PC-3 (cell line): Measurements from ENCODE around the gene SYT15.

Source experiments
- CTCF ChIP-seq: fragments of 300-600 bp; sonication (generic); conservative IDR thresholded peaks from 2 replicates; pipeline ENCODE4 v1.5.1; 2017; ENCODE audit warnings: antibody characterized with exemption, low read depth, mild to moderate bottlenecking, low read length
- EZH2 ChIP-seq: fragments of 300-600 bp; sonication (generic); IDR thresholded peaks from one replicate; pipeline ENCODE4 v1.6.1; 2017; ENCODE audit warnings: antibody characterized with exemption, mild to moderate bottlenecking, low read length; ENCODE audit not compliant: unreplicated experiment
- EZH2phosphoT487 ChIP-seq: fragments of 300-600 bp; sonication (generic); IDR thresholded peaks from 2 replicates; pipeline ENCODE4 v1.6.1; 2018; ENCODE audit warnings: mild to moderate bottlenecking, antibody characterized with exemption, low read length, borderline replicate concordance

- TF ChIP-seq CTCF (no peak), EZH2 (no peak), EZH2phosphoT487 (no peak)
Observed at GRCh38 chr10:46550795-46551700, 27.9 kb upstream of the SYT15 start.
